Kidney glomerular epithelial cell (primary cell): ENCODE results near the gene CHERP.
A peak's percentile ranks its signal among the peaks of the same experiment; 100 is the strongest.
"Not testable (repeated sequence)": the region's sequence is repeated elsewhere in the genome, so short reads cannot be mapped to it uniquely, and the experiment has no call there.

ENCODE experiments used
- DNase-seq: peaks from one replicate; lab custom pipeline; 2025; lab: John Stamatoyannopoulos, UW

CHERP gene

DNA sequence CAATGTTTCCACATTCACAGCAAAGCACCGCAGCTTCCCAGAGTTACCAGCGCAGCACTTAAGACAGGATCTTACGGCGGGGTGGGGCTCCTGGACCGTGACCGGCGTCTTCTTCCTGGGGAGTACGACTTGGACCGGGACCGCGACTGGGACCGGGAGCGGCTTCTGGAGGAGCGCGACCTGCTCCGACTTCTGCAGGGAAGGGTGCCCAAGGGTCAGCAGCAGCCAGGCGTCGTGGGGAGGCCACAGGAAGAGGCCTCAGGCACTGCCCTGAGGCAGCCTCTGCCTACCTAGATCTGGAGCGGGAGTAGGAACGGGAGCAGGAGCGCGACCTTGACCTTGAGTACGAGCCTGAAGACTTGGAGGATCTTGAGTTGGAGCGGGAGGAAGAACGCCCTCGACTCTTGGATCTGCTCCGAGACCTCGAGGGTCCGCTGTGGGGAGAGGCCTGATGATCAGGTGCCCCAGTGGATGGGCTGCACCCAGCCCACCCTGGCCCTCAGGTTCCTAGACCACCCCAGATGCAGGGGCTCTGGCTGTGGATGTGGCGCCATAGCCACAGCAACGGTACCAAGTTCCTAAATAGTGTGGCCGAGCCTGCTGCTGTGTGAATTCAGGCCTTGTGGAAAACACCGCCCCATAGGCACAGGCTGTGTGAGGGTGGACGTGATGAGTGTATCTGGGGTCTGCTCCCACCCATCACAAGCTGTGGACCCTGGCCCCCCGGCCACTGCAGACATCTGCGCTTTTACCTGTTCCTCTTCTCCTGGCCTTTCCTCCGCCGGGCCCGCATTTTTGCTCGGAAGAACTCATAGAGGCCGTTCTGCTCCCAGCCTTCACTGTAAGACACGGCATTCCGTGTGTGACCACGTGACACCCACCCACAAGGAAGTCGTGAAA, 21.9 kb downstream of the CHERP start:
- DNase-seq: no peak

- DNase-seq: no peak
These were observed 23.0 kb downstream of the CHERP start for GRCh38 chr19:16519230-16519687.

- DNase-seq: no peak
These were observed 23.6 kb downstream of the CHERP start for GRCh38 chr19:16518483-16519229.

GRCh38 chr19:16518061-16518460, 24.2 kb downstream of the CHERP start:
- DNase-seq: no peak

GRCh38 chr19:16516923-16517610, 25.2 kb downstream of the CHERP start:
- no peak for DNase-seq

DNA sequence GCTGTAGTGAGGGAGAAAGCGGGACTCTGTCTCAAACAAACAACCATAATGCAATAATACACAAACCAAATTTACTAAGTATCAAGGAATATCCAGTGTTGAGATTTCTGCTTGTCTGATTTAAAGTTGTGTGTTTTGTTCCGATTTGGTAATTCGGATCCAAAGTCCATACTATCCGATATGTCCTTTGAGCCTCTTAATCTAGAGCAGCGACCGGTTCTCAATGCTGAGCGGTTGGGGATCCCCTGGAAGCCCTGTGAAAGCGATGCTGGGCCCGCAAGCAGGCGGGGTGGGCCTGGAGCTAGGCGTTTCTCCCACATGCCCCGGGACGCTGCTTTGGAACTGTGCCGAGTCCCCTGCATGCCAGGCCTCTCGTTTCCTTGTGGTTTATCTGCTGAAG, 25.9 kb downstream of the CHERP start:
- DNase-seq: no peak

GRCh38 chr19:16514383-16515019, 27.7 kb downstream of the CHERP start:
- no peak for DNase-seq

DNA sequence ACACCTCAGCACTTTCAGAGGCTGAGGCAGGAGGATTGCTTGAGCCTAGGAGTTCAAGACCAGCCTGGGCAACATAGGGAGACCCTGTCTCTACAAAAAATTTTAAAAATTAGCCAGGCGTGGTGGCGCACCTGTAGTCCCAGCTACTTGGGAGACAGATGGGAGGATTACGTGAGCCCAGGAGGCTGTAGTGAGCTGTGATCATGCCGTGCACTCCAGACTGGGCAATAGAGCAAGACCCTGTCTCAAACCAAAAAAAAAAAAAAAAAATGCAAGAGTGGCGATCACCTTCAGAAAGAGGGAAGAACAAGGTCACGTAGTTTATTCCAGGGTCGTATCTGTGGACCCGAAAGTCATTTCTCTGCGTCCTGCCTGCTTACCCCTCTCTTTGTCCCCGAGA, 29.6 kb downstream of the CHERP start:
- not testable (repeated sequence) for DNase-seq

DNA sequence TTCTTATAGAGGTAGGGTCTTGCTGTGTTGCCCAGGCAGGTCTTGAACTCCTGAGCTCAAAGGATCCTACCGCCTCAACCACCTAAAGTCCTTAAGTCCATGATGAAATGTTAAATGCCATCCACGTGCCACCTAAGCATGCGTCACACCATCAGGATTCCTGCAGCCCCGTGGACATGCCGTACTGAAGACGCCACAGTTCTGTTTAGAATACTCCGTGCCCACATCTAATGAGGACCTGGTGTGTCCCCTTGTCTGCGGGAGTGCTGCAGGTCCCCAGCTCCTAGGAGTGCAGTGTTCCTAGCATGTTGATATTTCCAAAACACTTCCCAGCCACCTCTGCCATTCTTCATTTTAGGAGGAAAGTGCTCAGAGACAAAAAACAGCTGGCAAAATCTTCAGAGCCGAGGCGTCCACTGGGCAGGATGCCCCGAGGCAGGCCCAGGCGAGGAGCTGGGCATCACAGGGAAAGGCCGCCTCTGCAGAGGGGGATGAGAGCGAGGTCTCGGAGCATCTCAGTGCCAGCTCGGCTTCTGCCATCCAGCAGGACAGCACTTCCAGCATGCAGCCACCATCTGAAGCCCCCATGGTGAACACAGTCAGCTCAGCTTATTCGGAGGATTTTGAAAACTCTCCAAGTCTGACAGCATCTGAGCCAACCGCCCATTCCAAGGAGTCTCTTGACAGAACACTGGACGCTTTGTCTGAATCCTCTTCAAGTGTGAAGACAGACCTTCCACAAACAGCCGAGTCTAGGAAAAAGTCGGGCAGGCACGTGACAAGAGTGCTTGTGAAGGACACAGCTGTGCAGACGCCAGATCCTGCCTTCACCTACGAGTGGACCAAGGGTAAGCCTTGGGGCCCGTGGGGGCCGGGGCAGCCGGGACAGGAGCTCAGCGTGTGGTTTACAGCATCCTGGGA, 32.8 kb downstream of the CHERP start:
- no peak for DNase-seq

- no peak for DNase-seq
These were observed 33.7 kb downstream of the CHERP start for GRCh38 chr19:16508546-16508945.

GRCh38 chr19:16506961-16507360, 35.3 kb downstream of the CHERP start:
- DNase-seq: no peak

DNA sequence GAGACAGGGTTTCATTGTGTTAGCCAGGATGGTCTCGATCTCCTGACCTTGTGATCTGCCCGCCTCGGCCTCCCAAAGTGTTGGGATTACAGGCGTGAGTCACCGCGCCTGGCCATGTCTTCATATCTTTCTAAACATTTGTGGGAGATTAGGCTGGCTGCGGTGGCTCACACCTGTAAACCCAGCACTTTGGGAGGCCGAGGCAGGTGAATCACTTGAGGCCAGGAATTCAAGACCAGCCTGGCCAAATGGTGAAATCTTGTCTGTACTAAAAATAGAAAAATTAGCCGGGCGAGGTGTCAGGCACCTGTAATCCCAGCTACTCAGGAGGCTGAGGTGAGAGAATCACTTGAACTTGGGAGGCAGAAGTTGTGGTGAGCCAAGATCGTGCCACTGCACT, 36.1 kb downstream of the CHERP start:
- DNase-seq: not testable (repeated sequence)

DNA sequence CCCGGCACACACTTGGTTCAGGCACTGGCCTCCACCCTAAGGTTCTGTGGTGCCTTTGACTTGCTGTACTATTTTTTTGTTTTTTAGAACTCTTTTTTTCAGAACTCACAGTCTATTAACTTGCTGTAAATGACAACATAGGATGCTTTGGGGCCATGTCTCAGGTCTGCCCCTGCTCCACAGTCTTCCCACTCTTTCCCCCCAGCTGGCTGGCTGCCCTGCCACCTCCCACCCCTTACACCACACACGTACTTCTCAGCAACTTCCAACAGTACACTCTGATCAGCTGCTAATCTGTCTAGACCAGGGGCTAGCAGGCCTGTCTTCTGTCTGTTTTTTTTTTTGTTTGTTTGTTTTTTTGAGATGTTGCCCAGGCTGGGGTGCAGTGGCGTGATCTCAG, 38.0 kb downstream of the CHERP start:
- no peak for DNase-seq

GRCh38 chr19:16497837-16498236, 44.4 kb downstream of the CHERP start:
- DNase-seq: no peak

GRCh38 chr19:16497042-16497441, 45.2 kb downstream of the CHERP start:
- DNase-seq: no peak

DNA sequence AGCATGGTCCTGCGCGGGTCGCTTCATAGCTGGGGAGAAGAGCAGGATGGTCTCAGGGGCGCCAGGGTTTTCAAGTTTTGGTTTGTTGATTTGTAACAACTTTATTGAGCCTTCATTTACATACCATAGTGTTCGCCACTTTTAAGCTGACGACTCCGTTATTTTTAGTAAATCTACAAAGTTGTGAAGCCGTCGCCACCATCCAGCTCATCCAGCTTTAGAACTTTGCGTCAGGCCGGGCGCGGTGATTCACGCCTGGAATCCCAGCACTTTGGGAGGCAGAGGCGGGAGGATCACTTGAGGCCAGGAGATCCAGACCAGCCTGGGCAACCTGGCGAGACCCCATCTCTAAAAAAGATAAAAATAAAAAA, 45.6 kb downstream of the CHERP start:
- DNase-seq: no peak

DNA sequence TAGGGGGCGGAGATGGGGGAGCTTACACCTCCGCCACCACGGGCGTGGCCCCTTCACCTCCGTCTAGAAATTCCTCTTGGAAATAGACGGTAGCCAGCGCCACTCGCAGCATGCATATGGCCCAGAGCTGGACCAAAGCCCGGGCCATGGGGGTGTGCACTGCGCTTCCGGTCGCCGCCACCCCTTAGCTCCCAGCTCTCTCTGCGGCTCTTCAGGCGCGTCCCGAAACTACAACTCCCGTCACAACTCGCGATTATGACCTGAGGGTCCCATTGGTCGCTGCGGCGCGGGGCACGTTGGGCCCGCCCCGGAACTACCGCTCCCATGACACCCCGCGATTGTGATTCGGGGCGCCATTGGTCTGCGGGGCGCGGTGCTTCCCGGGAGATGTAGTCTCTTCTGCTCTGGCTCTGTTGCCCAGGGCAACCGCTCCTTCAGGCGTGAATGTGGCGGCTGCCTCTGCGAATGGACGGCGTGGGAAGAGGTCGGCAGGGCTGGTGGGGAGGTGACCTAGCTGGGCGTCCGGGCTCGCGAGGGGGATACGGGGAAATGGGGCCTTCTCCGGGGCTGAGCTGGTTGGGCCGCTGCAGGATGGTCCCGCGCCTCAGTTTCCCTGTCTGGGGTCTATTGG, 46.1 kb downstream of the CHERP start, which contains the start of the genes C19orf44 and CALR3:
Gene C19orf44 (plus strand): TSS at position 413 of the 631 bp plus-strand sequence. CDS start 4,399 bp downstream, outside the sequence.
Gene CALR3 (minus strand): TSS at position 186 of the 631 bp plus-strand sequence. CDS start 38 bp downstream, at position 148.
- DNase-seq: peak; percentile 98

- DNase-seq: not testable (repeated sequence)
These were observed 55.8 kb downstream of the CHERP start for GRCh38 chr19:16486476-16486875.

DNA sequence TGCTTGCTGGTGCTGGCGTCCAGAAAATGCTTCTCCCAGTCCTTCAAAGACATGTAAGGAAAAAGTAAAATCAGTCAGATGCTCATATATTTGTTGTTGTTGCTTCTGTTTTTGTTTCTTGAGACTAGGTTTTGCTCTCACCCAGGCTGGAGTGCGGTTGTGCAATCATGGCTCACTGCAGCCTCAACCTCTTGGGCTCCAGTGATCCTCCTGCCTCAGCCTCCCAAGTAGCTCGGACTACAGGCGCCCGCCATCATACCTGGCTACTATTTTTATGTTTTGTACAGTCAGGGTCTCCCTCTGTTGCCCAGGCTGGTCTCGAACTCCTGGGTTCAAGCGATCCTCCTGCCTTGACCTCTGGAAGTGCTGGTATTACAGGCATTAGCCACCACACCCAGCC, 59.5 kb downstream of the CHERP start:
- DNase-seq: no peak

GRCh38 chr19:16477311-16477710, 64.9 kb downstream of the CHERP start:
- DNase-seq: no peak
